H1 (cell line): ENCODE measurements around the gene RPSA. TPM values are rescaled to one million over a fixed set of nuclear protein-coding genes. Genes with fewer than 3 reads are reported as not detected.

ENCODE experiments used
- CTCF ChIA-PET: fragments of 300-600 bp; sonication (Branson Sonifier 250); formaldehyde crosslinking; loops from one replicate; lab custom pipeline; 2021; ENCODE audit not compliant: partially characterized antibody; lab: Charles Lee
- POLR2A ChIA-PET: fragments of 300-600 bp; sonication (Branson Sonifier 250); formaldehyde crosslinking; loops from one replicate; lab custom pipeline; 2021; ENCODE audit warnings: inconsistent platforms; ENCODE audit not compliant: partially characterized antibody; lab: Charles Lee
- DNase-seq, 2 experiments: peaks; one replicate each; pipeline versions ENCODE4 v3.0.0 to v3.0.0-alpha.2; 2010 to 2022; ENCODE audit warnings: low spot score in 2 of 2, low read depth in 1 of 2, mixed read lengths in 1 of 2
- FAIRE-seq: peaks from 2 replicates; lab custom pipeline; 2011; peaks lifted over from hg19 to GRCh38; lab: Jason Lieb, UNC
- H2AFZ ChIP-seq: 2 replicates; pipeline ENCODE4 v1.8.1; 2012; ENCODE audit warnings: low read length, inconsistent platforms
- H2AK5ac ChIP-seq: 2 replicates; pipeline ENCODE4 v1.6.1; 2013; ENCODE audit warnings: low read depth, low read length
- H2BK120ac ChIP-seq: replicated peaks from 2 replicates; pipeline ENCODE3; 2013; ENCODE audit warnings: low read depth, low read length, inconsistent platforms
- H2BK12ac ChIP-seq: 2 replicates; pipeline ENCODE4 v1.6.1; 2013; ENCODE audit warnings: low read depth, low read length
- H2BK15ac ChIP-seq: 2 replicates; pipeline ENCODE4 v1.6.1; 2013; ENCODE audit warnings: low read length
- H2BK20ac ChIP-seq: 2 replicates; pipeline ENCODE4 v1.6.1; 2013; ENCODE audit warnings: low read length
- H2BK5ac ChIP-seq: 2 replicates; pipeline ENCODE4 v1.6.1; 2013; ENCODE audit warnings: low read depth, low read length
- H3K14ac ChIP-seq: 2 replicates; pipeline ENCODE4 v1.6.1; 2013; ENCODE audit warnings: inconsistent platforms; ENCODE audit not compliant: insufficient read length
- H3K18ac ChIP-seq: 2 replicates; pipeline ENCODE4 v1.6.1; 2013; ENCODE audit warnings: low read length; ENCODE audit errors: extremely low read depth
- H3K23ac ChIP-seq: 2 replicates; pipeline ENCODE4 v1.6.1; 2013; ENCODE audit warnings: inconsistent platforms; ENCODE audit not compliant: insufficient read length
- H3K23me2 ChIP-seq: 2 replicates; pipeline ENCODE4 v1.6.1; 2013; ENCODE audit warnings: low read depth, low read length
- H3K27ac ChIP-seq: 2 replicates; pipeline ENCODE4 v1.6.1; 2011; ENCODE audit warnings: low read depth, low read length, inconsistent platforms
- H3K27me3 ChIP-seq, 4 experiments: replicated peaks in 1 of 4; 1 replicate in 1 of 4; 2 replicates in 3 of 4; pipeline versions ENCODE4 v1.6.1 to v1.8.1; 2011 to 2013; ENCODE audit warnings: low read length in 3 of 4, mild to moderate bottlenecking in 3 of 4, inconsistent platforms in 2 of 4, mixed read lengths in 2 of 4, moderate library complexity in 1 of 4; ENCODE audit not compliant: control insufficient read depth in 3 of 4, insufficient read depth in 3 of 4; ENCODE audit errors: extremely low read depth in 1 of 4
- H3K36me3 ChIP-seq, 4 experiments: 2 replicates each; pipeline versions ENCODE4 v1.6.1 to v1.8.1; 2011 to 2013; ENCODE audit warnings: mild to moderate bottlenecking in 4 of 4, low read length in 3 of 4, moderate library complexity in 2 of 4, control low read depth in 1 of 4, inconsistent platforms in 1 of 4; ENCODE audit not compliant: insufficient read depth in 4 of 4, control insufficient read depth in 2 of 4
- H3K4ac ChIP-seq: replicated peaks from 2 replicates; pipeline ENCODE3; 2013; ENCODE audit warnings: low read length, low read depth, mixed read lengths, inconsistent platforms; ENCODE audit not compliant: insufficient read length
- H3K4me1 ChIP-seq, 4 experiments: replicated peaks in 1 of 4; 1 replicate in 1 of 4; 2 replicates in 3 of 4; pipeline versions ENCODE4 v1.6.1 to v1.8.1; 2011 to 2013; ENCODE audit warnings: low read length in 3 of 4, inconsistent platforms in 2 of 4, mixed read lengths in 1 of 4; ENCODE audit not compliant: insufficient read depth in 4 of 4, control insufficient read depth in 3 of 4
- H3K4me2 ChIP-seq, 2 experiments: 2 replicates each; pipeline versions ENCODE4 v1.6.1 to v1.8.1; 2011 to 2013; ENCODE audit warnings: low read depth in 2 of 2, low read length in 2 of 2, control low read depth in 1 of 2, inconsistent platforms in 1 of 2, mild to moderate bottlenecking in 1 of 2; ENCODE audit not compliant: insufficient read depth in 1 of 2
- H3K4me3 ChIP-seq, 4 experiments: fragments of 200-600, 300-600 bp in 1 of 4; sonication (generic), shearing (Covaris generic), sonication (Bioruptor Twin) in 1 of 4; 2 replicates each; pipeline versions ENCODE4 v1.5.1 to v1.8.1; 2011 to 2016; ENCODE audit warnings: low read length in 4 of 4, low read depth in 3 of 4, control low read depth in 2 of 4, inconsistent platforms in 2 of 4, mild to moderate bottlenecking in 2 of 4, mixed read lengths in 1 of 4, moderate library complexity in 1 of 4; ENCODE audit not compliant: insufficient read depth in 2 of 4; ENCODE audit errors: extremely low read depth in 1 of 4
- H3K56ac ChIP-seq: replicated peaks from 2 replicates; pipeline ENCODE3; 2013; ENCODE audit warnings: low read depth, mild to moderate bottlenecking, mixed read lengths, low read length, inconsistent platforms; ENCODE audit not compliant: insufficient read length
- H3K79me1 ChIP-seq: 2 replicates; pipeline ENCODE4 v1.6.1; 2013; ENCODE audit warnings: low read depth, low read length, control low read depth
- H3K79me2 ChIP-seq, 2 experiments: 2 replicates each; pipeline versions ENCODE4 v1.6.1 to v1.8.1; 2012 to 2013; ENCODE audit warnings: low read length in 2 of 2, mild to moderate bottlenecking in 2 of 2, inconsistent platforms in 1 of 2; ENCODE audit not compliant: insufficient read depth in 2 of 2, control insufficient read depth in 1 of 2
- H3K9ac ChIP-seq, 4 experiments: replicated peaks in 1 of 4; 1 replicate in 1 of 4; 2 replicates in 3 of 4; pipeline versions ENCODE4 v1.6.1 to v1.8.1; 2011 to 2013; ENCODE audit warnings: low read depth in 3 of 4, low read length in 3 of 4, control low read depth in 2 of 4, mild to moderate bottlenecking in 2 of 4, moderate library complexity in 2 of 4, inconsistent platforms in 1 of 4; ENCODE audit errors: extremely low read depth in 1 of 4
- H3K9me3 ChIP-seq, 2 experiments: 2 replicates each; pipeline versions ENCODE4 v1.6.1 to v1.8.1; 2012 to 2013; ENCODE audit warnings: mild to moderate bottlenecking in 2 of 2, moderate library complexity in 2 of 2, control low read depth in 1 of 2, inconsistent platforms in 1 of 2, low read depth in 1 of 2, low read length in 1 of 2, mixed read lengths in 1 of 2; ENCODE audit not compliant: insufficient read depth in 2 of 2
- H4K20me1 ChIP-seq, 2 experiments: replicated peaks in 1 of 2; 2 replicates each; pipeline versions ENCODE3 to v1.8.1; 2011 to 2013; ENCODE audit warnings: inconsistent platforms in 2 of 2, low read length in 2 of 2, mild to moderate bottlenecking in 1 of 2; ENCODE audit not compliant: insufficient read depth in 2 of 2, control insufficient read depth in 1 of 2
- H4K5ac ChIP-seq: 2 replicates; pipeline ENCODE4 v1.6.1; 2013; ENCODE audit warnings: low read length, low read depth, mixed read lengths, inconsistent platforms; ENCODE audit not compliant: insufficient read length
- H4K8ac ChIP-seq: 2 replicates; pipeline ENCODE4 v1.8.0; 2013; ENCODE audit warnings: mild to moderate bottlenecking, moderate library complexity, low read length, inconsistent platforms; ENCODE audit not compliant: insufficient read depth; ENCODE audit errors: extremely low read depth
- H4K91ac ChIP-seq: replicated peaks from 2 replicates; pipeline ENCODE3; 2013; ENCODE audit warnings: low read length, mixed read lengths, inconsistent platforms; ENCODE audit not compliant: insufficient read length
- BCL11A ChIP-seq, 2 experiments: IDR thresholded peaks; one replicate each; pipeline ENCODE4 v1.6.1; 2011; ENCODE audit warnings: low read depth in 2 of 2, low read length in 2 of 2, mild to moderate bottlenecking in 2 of 2
- BRCA1 ChIP-seq: IDR thresholded peaks from 2 replicates; pipeline ENCODE4 v1.6.1; 2012; ENCODE audit warnings: low read depth, low read length, improper control_type of control experiment
- CBX5 ChIP-seq: fragments of 300-800, 300-1000 bp; sonication (generic); IDR thresholded peaks from 2 replicates; pipeline ENCODE4 v1.7.1; 2016; ENCODE audit warnings: antibody characterized with exemption, low read length, low read depth
- CBX8 ChIP-seq: fragments of 300-800, 300-1000 bp; sonication (generic); IDR thresholded peaks from 2 replicates; pipeline ENCODE4 v1.7.1; 2016; ENCODE audit warnings: low read depth, low read length, borderline replicate concordance
- CHD1 ChIP-seq: IDR thresholded peaks from 2 replicates; pipeline ENCODE4 v1.6.1; 2012; ENCODE audit warnings: low read depth, low read length, improper control_type of control experiment
- FOSL1 ChIP-seq: IDR thresholded peaks from 2 replicates; pipeline ENCODE4 v1.6.1; 2011; ENCODE audit warnings: mild to moderate bottlenecking, low read depth, low read length, moderate library complexity; ENCODE audit not compliant: insufficient read depth
- JUN ChIP-seq: IDR thresholded peaks from 2 replicates; pipeline ENCODE4 v1.6.1; 2011; ENCODE audit warnings: low read depth, mild to moderate bottlenecking, improper control_type of control experiment, low read length
- KDM5A ChIP-seq: fragments of 200-600 bp; IDR thresholded peaks from 2 replicates; pipeline ENCODE4 v1.7.1; 2012; ENCODE audit warnings: mild to moderate bottlenecking, low read length, inconsistent platforms, mixed read lengths
- MAX ChIP-seq: IDR thresholded peaks from 2 replicates; pipeline ENCODE4 v1.6.1; 2012; ENCODE audit warnings: inconsistent platforms
- RAD21 ChIP-seq, 2 experiments: IDR thresholded peaks in 1 of 2; conservative IDR thresholded peaks in 1 of 2; 2 replicates each; pipeline ENCODE4 v1.6.1; 2011; ENCODE audit warnings: low read depth in 2 of 2, low read length in 2 of 2, improper control_type of control experiment in 1 of 2, inconsistent platforms in 1 of 2, mild to moderate bottlenecking in 1 of 2, moderate library complexity in 1 of 2
- SP2 ChIP-seq: IDR thresholded peaks from 2 replicates; pipeline ENCODE4 v1.6.1; 2012; ENCODE audit warnings: mild to moderate bottlenecking, low read length, inconsistent platforms
- SRF ChIP-seq: IDR thresholded peaks from 2 replicates; pipeline ENCODE4 v1.6.1; 2011; ENCODE audit warnings: mild to moderate bottlenecking, low read depth, low read length, moderate library complexity
- WGBS, 2 experiments: shearing (Covaris generic) in 1 of 2; methylation state at CpG; one replicate each; pipeline versions ENCODE4 v1.1.6 to v1.1.7; 2013 to 2015; ENCODE audit warnings: low lambda C conversion rate in 2 of 2, mixed read lengths in 2 of 2, inconsistent platforms in 1 of 2, low coverage in 1 of 2, missing lambda C conversion rate in 1 of 2; ENCODE audit not compliant: insufficient replicate concordance in 2 of 2, insufficient coverage in 1 of 2, insufficient read length in 1 of 2; ENCODE audit errors: extremely low coverage in 1 of 2, missing lambda C conversion rate in 1 of 2; 5-methylcytosine and 5-hydroxymethylcytosine counted together
- polyA plus RNA-seq, 7 experiments: library from polyadenylated mRNA; depleted of rRNA in 3 of 7; stranded (reverse) in 5 of 7; unstranded in 2 of 7; fragments of >200 nt in 5 of 7; fragments of 200-250 nt in 2 of 7; gene quantifications; 1 replicate in 5 of 7; 2 replicates in 1 of 7; 4 replicates in 1 of 7; pipeline versions ENCODE4 v1.2.1 to v1.2.3, GENCODE V29; 2011 to 2013; ENCODE audit warnings: missing spikeins in 2 of 7, mixed read lengths in 2 of 7
- total RNA-seq: library from RNA; stranded (reverse); fragmentation: NEBNext Ultra II Directional; extraction: Animal tissue kit (Norgen Biotek cat#: 25700); gene quantifications from 2 replicates; pipeline ENCODE4 v1.2.1, GENCODE V29; 2021

Gene RPSA
- total and polyA plus RNA-seq, 2 of the 8 experiments (the other 6 are each of a cell fraction or from before 2014, with no cell fraction given) = 2,661 to 7,468 TPM

GRCh38 chr3:39426312-39426711 is 19.8 kb downstream of the RPSA start:
- POLR2A ChIA-PET = interaction anchor here (1.1 to 13.1 kb wide), 4 partner anchors 12 to 73 kb away, joined by 3 to 141 read pairs (median 9); partner anchors contain the start of gene RPSA
- no peak overlapping the region for H3K18ac ChIP-seq
- TF ChIP-seq MAX = no peak
- no peak for TF ChIP-seq RAD21 (IDR thresholded peaks at IDR 0.05 in 1 of 2, conservative IDR thresholded peaks at IDR 0.05 in 1 of 2; ENCODE audit: low read depth in 2 of 2, low read length in 2 of 2)
- TF ChIP-seq KDM5A = no peak
- no peak for TF ChIP-seq JUN
- TF ChIP-seq CBX8 = no peak
- TF ChIP-seq SP2 = no peak
- no peak for TF ChIP-seq BRCA1
- no peak for TF ChIP-seq BCL11A (IDR thresholded peaks at IDR 0.05; ENCODE audit: low read depth in 2 of 2, low read length in 2 of 2)
- TF ChIP-seq CHD1 = no peak
- TF ChIP-seq FOSL1 = no peak
- no peak for TF ChIP-seq SRF
- no peak for TF ChIP-seq CBX5

More at GRCh38 chr3:39426312-39426711, 19.8 kb downstream of the RPSA start:
- Histone ChIP-seq H3K14ac (no peak overlapping the region), H3K9me3 (no peaks in the 10 kb centered on the region), H2AFZ (no peak overlapping the region), H2BK5ac (no peak overlapping the region), H3K27ac (no peak overlapping the region), H3K23me2 (no peaks in the 10 kb centered on the region), H3K4me3 (no peak overlapping the region), H4K91ac (no peak overlapping the region), H3K56ac (no peak overlapping the region), H2AK5ac (no peak overlapping the region), H4K5ac (no peak overlapping the region), H3K4ac (no peak overlapping the region), H2BK120ac (no peak overlapping the region), H2BK15ac (no peak overlapping the region), H4K20me1 (no peaks in the 10 kb centered on the region), H3K27me3 (no peaks in the 10 kb centered on the region), H3K36me3 (no peaks in the 10 kb centered on the region; a peak in 1 of 8 replicates), H2BK12ac (no peak overlapping the region), H3K4me1 (no peaks in the 10 kb centered on the region), H4K8ac (no peak overlapping the region), H3K9ac (no peak overlapping the region), H3K79me2 (no peaks in the 10 kb centered on the region), H3K4me2 (no peak overlapping the region), H3K79me1 (no peaks in the 10 kb centered on the region), H2BK20ac (no peak overlapping the region), H3K23ac (no peak overlapping the region)
- DNase-seq (no peak), FAIRE-seq (no peak)
- CTCF ChIA-PET = interaction anchor here (0.8 to 2.1 kb wide), 4 partner anchors 15 to 73 kb away, joined by 3 to 6 read pairs (median 4); no protein-coding TSS in a partner anchor
- WGBS, 2 experiments = 77% methylated on average over 1 of the region's 1 CpG; no CpG with 5 or more reads in 1 of the 2 experiments
